ENCODE measurements around the gene RYR3.
"Not testable (repeated sequence)": the region's sequence is repeated elsewhere in the genome, so short reads cannot be mapped to it uniquely, and the experiment has no call there.

RYR3 gene

DNA sequence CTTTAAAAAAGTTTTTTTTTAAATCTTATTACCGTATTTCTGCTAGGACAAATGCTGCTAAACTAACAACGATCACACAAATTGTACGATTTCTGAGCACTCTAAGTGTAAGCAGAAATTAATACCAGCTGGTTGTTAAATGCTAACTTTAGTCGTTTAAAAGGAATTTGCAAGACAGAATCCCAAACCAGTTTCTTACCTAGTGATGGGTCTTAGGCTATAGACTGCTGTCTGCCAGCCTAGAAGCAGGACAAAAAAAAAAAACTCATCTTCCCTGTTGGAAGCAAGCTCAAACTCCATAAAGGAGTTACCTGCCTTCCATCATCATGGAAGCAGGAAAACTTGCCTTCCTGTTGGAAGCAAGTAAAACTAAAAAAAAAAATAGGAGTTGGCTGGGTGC lies 287.6 kb downstream of the RYR3 start:
- DNase-seq, result not testable (repeated sequence)

DNA sequence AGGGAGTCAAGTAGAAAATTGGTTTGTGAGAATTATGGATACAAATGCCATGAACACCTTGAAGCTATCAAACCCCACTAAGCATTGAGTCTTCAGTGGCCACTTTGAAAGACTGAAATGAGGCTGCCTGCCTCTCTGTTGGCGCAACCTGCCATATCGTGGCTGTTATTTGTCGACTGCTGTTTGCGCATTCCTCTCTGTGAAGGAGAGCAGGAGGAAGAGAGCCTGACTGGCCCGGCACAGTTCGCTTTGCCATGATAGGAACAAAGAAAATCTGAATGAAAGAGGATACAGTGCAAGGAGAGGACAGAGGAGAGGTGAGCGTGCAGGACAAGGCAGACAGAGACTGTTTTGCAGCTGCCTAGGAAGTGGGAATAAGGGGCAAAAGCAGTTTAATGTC lies 289.4 kb downstream of the RYR3 start:
- no peak for DNase-seq

GRCh38 chr15:33601461-33601860 lies 290.7 kb downstream of the RYR3 start:
- DNase-seq, result no peak

DNA sequence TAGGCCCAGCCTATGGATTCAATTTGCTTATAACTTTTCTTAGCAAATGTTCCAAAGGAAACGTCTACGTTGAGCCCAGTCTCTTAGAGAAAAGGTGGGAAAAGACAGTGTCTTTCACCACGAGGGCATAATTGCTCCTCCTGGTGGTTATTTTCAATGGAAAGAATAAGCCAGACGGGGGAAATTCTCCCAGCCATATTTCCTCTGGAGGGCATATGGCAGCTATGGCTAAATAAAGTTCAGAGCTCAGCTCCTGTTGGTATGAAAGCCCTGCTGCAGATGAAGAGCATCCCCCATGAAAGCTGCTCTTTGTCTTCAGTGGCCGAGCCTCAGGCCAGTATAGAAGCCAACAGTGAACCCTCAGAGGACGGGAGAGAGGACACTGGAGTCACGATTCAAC lies 297.9 kb downstream of the RYR3 start:
- no peak for DNase-seq

DNA sequence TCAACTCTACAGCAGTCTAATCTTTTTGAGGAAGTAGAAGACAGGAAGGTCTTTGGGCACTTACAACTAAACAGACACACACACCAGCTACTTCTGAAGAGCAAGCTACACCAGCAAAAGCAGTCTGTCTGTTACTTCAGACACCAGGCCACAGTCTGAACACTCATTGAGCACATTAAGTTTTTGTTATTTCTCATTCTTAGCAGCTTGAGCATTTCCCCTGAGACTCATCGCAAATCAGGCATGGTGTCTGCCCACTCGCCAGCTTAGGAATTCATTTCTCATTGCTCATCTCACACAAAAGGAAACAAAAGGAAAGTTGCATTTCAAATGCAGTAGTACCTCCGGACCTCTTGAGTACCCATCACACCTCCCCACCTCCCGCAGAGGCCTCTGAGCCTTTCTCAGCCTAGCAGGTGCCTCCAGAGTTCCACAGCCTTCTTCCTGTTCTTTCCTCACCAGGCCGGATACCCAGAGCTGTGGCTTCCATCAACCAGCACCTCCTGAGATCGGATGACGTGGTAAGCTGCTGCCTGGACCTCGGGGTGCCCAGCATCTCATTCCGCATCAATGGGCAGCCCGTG lies 302.0 kb downstream of the RYR3 start:
- no peak for DNase-seq

DNA sequence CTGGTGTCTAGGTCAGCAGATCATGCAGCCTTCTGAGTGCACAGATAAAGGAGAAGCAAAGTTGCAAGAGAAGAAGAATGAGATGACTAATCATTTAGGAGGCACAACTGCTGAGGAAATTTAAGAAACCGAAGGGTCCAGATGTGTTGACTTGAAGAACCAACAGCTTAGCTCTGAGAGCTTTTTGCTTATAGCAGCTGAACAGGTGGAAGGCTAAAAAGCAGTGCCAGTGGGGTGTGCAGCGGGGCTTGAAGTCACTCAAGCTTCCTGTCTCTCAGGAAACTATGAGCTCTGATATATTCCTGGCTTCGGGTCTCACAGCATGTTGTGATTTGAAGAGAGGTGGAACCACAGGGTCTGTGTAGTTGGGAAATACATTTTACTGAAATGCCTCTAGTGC lies 305.7 kb downstream of the RYR3 start:
- no peak for DNase-seq

GRCh38 chr15:33618350-33618749 lies 307.6 kb downstream of the RYR3 start:
- DNase-seq, result no peak

DNA sequence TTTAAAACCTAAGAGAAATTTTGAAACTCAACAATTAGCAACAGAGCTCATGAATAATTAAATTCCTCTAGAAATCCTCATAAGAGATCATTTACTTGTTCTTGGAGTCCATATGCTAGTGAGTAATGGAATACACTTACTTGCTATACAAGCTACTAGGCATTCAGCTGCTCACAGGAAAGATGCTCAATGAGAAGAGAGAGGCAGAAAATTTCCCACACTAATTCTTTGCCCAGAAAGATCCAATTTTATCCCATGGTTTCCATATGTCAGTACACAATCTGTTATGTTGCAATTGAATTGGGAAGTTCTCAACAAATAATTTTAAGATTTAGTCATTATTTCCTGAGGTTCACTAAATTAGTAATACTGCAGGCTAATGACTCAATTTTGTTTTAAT lies 310.4 kb downstream of the RYR3 start:
- DNase-seq, result no peak

- DNase-seq, result no peak
These were observed 312.2 kb downstream of the RYR3 start for GRCh38 chr15:33623010-33623409.

- no peak for DNase-seq
These were observed 313.7 kb downstream of the RYR3 start for GRCh38 chr15:33624439-33624838.

DNA sequence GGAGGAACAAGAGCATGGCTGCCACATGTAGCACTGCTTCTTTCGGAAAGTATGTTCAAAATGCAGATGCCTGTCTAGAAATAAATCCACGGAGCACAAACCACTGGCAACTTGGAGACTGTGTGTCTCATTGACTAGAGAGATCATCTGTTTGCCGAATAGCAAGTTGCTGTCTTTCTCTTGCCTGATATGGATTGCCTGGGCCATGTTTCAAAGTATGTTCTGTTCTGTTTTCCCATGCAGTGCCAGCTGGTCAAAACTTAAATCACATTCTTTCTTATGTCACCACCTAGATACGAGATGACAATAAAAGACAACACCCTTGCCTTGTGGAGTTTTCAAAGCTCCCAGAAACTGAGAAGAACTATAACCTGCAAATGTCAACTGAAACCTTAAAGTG lies 318.9 kb downstream of the RYR3 start:
- DNase-seq, result no peak

DNA sequence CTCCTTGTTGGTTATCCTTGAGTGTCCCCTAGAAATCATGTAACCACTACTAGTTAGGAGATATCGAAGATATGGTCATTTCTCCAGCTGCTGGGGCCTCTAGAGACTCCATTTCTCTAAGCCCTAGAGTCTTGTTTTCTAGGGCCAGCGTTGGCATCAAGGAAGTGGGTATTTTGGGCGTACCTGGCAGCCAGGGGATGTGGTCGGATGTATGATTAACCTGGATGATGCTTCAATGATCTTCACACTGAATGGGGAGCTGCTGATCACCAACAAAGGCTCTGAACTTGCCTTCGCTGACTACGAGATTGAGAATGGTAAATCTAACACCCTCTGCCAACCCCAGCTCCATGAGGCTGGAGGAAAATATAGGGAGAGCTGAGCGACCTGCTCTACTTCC lies 325.5 kb downstream of the RYR3 start:
- no peak for DNase-seq

DNA sequence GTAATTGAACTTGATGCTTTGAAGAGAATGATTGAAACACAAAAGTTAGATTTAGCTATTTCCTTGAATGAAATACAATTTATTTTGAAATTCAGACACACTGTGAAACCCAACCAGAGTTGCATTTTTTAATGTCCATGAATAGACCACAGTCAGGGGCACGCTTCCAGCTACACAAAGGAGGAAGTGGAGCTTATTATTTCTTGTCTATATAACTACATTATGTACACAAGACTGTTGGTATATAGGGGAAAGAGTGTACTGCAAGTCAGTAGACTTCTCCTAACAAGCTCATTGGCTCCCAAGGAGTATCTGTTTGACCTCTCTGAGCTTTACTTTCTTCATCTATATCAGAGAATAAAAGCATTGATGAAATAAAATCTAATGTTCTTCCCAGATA lies 326.2 kb downstream of the RYR3 start:
- DNase-seq, result no peak

GRCh38 chr15:33638453-33638852 lies 327.7 kb downstream of the RYR3 start:
- no peak for DNase-seq

DNA sequence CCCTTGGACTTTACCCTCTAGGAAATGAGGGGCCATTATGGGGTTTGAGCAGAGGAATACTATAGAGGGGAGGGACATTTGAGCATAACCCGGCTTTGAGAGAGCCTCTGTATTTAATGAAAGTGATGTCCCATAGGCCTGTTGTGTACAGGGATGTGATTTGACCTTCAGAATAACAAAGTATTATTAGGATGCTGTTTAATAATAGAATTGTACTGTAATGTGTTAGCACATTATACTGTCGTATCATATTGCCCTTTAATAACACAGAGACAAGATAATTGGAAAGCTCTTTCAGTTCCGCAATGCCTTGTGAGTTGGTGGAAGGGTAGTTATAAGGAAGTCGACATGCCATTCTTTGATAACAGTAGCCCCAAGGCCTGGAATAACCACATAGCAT lies 328.3 kb downstream of the RYR3 start:
- no peak for DNase-seq

DNA sequence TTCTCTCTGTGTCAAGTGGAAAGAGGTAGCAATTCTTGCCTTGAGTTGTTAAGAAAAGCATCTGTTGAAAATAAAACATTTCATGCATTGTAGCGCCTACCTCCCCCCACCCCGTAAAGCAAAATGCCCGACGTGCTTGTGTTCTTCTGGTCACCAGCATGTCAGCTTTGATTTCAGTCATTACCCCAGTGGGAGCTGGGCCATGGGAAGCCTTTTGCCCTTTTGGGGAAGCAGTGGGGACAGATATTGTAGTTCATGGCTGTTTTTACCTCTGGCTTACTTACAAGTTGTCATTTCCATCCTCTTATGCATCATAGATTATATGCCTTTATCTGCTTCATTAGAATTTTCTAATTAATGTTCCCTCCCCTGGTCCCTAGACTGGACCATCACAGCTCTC lies 328.7 kb downstream of the RYR3 start:
- DNase-seq, result no peak

DNA sequence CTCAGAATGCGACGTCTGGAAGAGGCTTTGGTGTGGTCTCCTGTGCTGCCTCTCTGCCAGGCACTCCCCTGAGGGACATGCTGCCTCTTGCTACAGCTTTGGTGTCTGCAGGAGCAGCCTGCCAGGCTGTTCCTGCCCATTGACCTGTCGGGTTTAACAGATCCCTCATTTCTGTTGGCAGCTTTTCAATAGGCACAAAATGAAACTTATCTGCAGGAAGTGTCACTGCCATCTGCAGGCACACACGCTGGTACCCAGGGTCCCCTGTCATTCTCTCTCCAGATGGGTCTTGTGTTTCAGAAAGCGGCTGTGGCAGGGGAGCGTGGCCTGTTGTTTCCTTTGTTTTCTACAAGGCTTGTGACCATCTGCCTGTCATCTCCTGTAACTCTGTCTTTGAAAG lies 329.2 kb downstream of the RYR3 start:
- DNase-seq, result no peak

DNA sequence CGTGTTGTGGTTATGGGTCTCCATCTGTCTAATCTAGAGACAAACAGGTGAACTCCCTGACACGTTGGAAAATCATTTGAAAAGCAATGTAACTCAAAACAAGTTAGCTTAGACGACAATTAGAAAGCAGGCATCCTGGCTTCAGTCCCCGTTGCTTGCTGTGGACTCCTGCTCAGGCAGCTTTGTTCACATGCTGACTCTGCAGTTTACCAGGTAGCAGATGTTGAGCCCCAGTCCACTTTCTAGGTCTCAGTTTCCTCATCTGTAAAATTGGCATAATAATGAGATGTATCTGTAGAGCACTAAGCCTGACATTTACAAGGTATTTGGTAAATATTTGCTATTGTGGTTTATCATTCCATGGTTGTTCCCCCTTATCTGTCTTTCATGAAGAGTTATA lies 330.3 kb downstream of the RYR3 start:
- no peak for DNase-seq

GRCh38 chr15:33644304-33644703 lies 333.5 kb downstream of the RYR3 start:
- no peak for DNase-seq

GRCh38 chr15:33646744-33647143 lies 336.0 kb downstream of the RYR3 start:
- DNase-seq, result no peak

DNA sequence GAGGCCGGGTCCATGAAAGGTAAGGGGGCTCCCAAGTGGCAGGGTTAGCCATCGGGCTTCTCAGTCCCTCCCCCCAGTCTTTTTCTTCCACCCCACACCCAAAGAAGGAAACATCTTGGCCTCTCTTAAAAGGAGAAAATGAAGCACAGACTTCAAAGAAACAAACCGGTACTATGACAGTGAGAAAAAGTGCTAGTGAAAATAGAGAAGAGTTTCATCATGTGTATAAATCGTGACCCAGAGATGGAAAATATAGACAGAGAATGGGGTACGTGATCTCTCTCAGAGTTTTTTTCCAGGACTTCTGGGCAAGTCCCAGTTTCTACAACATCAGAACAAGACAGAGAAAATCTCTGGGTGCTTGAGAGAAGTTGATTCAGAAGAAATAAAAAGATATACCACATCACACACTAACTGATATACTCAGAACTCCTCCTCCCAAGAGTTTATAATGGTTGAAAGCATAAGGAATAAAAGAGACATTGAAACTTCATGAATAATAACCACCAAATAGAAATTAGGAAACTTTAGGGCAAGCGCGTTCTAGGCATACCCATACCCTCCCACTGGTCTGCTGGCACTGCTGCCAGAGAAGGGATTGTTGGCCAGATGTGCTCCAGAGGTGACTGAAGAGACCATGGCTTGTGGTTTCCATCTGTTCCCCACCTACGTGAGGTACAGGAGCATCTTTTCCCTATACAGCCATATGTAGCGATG lies 338.6 kb downstream of the RYR3 start:
- no peak for DNase-seq

DNA sequence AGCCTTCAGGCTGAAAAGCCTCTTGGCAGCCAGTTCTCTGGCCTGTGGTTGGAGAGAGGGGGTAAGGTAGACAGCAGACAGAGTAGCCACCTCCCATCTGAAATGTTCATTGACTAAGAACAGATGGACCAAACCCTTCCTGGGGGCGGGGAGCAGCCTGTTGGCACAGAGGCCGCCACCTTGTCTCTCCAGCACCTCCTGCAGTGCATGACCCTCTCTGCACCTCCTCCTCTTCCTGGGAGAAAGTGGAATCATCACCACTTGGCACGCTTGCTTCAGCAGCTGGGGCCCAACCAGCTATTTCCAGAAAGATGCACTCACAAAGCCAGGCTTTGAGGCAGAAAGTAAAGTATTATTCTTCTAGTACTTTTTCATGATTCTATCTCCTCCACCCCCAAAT lies 344.1 kb downstream of the RYR3 start:
- DNase-seq, result no peak

DNA sequence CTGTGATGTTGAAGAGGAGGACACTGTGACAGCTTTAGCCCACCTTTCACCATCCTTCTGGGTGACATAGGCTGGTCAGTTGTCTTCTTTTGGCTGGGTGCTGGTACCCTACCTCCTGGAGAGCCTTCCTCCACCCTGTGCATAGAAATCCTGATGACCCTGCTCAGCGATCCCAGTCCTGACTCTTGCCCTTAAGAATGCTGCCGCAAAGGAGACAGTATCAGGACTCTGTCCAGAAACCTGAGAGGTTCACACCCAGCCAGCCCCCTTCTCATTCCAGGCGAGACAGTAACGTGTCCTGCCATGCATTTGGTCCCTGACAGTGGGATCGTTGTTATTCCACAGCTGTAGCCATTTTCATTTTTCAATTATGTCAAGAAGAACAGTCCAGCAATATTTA lies 344.7 kb downstream of the RYR3 start:
- no peak for DNase-seq

DNA sequence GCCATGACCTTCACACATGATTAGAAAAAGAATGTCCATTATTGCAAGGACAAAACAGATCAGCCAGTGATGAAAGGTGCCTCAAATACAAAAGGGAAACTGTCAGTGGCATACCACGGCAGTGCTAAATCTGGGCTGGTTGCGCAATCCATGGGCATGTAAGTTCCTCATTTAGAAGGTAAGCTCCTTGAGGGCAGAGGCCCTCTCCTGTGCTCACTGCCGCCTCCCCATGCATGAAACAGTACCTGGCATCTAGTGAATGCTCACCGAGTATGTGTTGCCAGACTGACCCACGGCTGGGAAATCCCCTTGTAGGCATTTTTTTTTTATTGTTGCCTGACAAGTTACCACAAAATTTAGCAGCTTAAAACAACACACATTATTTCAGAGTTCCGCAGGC lies 345.4 kb downstream of the RYR3 start:
- no peak for DNase-seq

- no peak for DNase-seq
These were observed 349.4 kb downstream of the RYR3 start for GRCh38 chr15:33660151-33660550.

All from SHP77 treated with DMSO at 0.1 percent for 48 hours (cell line).